ENCODE data around the gene APLF. TPM values are rescaled to one million over a fixed set of nuclear protein-coding genes. Genes with fewer than 3 reads are reported as not detected.

The APLF gene
- total RNA-seq, 2 experiments from 2014 or later: 4.1 to 4.3 TPM

DNA sequence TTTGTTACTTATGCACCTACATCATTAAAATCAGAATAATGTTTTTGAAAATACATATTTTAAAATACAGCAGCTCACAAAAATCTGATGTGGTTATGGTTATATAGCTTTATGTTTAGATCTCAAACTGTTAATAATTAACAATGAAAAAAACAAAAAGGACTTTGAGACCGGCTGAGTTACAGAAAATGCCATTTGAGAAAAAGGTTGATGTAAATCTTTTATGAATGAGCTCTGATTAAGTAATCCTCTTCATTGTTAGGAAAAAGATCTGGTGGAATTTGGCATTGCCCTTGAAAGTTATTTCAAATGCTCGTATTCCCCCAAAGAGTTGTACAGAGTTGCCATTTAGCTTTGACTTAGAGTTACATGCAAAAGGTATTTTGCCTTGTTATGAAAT, 93.2 kb downstream of the APLF start:
- H3K9me3 ChIP-seq (ENCODE audit: control insufficient read depth in 1 of 2, insufficient read depth in 1 of 2, low read length in 2 of 2): no peaks in the 10 kb centered on the region
- POLR2A ChIA-PET: no interaction called here
- ATAC-seq (ENCODE audit: poor library complexity) (no peak), DNase-seq (no peak)
- intact Hi-C loops (cut with DNase I, micrococcal nuclease): no loop called here
- TF ChIP-seq, protein P1, sequence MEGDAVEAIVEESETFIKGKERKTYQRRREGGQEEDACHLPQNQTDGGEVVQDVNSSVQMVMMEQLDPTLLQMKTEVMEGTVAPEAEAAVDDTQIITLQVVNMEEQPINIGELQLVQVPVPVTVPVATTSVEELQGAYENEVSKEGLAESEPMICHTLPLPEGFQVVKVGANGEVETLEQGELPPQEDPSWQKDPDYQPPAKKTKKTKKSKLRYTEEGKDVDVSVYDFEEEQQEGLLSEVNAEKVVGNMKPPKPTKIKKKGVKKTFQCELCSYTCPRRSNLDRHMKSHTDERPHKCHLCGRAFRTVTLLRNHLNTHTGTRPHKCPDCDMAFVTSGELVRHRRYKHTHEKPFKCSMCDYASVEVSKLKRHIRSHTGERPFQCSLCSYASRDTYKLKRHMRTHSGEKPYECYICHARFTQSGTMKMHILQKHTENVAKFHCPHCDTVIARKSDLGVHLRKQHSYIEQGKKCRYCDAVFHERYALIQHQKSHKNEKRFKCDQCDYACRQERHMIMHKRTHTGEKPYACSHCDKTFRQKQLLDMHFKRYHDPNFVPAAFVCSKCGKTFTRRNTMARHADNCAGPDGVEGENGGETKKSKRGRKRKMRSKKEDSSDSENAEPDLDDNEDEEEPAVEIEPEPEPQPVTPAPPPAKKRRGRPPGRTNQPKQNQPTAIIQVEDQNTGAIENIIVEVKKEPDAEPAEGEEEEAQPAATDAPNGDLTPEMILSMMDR (IDR thresholded peaks at IDR 0.05): no peak
- H3K4me1 ChIP-seq (ENCODE audit: insufficient read depth, low read length): no peaks in the 10 kb centered on the region
- Mint-ChIP-seq H3K27me3 (no peaks in the 10 kb centered on the region), H3K27ac (no peak overlapping the region), H3K9me3 (no peaks in the 10 kb centered on the region), H3K36me3 (ENCODE audit: low read depth) (no peaks in the 10 kb centered on the region), H3K4me1 (ENCODE audit: low read depth) (no peaks in the 10 kb centered on the region), H3K4me3 (no peak overlapping the region)
- H3K27me3 ChIP-seq (ENCODE audit: control insufficient read depth in 1 of 2, insufficient read depth in 2 of 2, low read length in 2 of 2): no peaks in the 10 kb centered on the region
- H3K4me3 ChIP-seq (ENCODE audit: low read length): no peak overlapping the region
- H3K36me3 ChIP-seq (ENCODE audit: insufficient read depth, low read length): no peaks in the 10 kb centered on the region
- CTCF ChIA-PET: no interaction called here
- no peak overlapping the region for H3K27ac ChIP-seq (ENCODE audit: low read depth in 1 of 2, low read length in 2 of 2)

DNA sequence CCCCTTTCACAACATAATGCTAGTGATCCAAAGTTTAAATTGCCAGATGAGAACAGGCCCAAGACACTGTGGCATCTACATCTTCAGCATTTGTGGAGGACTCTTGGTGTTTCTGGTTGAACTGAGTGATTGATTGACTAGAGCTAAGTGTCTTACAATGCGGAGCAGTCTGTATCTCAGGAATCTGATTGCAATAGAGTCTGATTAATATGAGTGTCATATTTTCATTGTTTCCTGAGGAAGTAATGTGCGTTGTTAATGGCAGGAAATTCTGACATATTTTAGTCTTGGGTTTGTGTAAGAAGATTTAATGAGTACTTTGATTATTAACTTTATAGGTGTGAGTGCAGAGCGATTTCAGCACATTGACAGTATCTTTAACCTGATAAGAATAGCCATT, 94.0 kb downstream of the APLF start:
- Mint-ChIP-seq H3K27ac (no peak overlapping the region), H3K9me3 (no peaks in the 10 kb centered on the region), H3K27me3 (no peaks in the 10 kb centered on the region), H3K4me3 (no peak overlapping the region), H3K36me3 (ENCODE audit: low read depth) (no peaks in the 10 kb centered on the region), H3K4me1 (ENCODE audit: low read depth) (no peaks in the 10 kb centered on the region)
- DNase-seq: no peak
- H3K27ac ChIP-seq (ENCODE audit: low read depth in 1 of 2, low read length in 2 of 2): no peak overlapping the region
- H3K27me3 ChIP-seq (ENCODE audit: control insufficient read depth in 1 of 2, insufficient read depth in 2 of 2, low read length in 2 of 2): no peaks in the 10 kb centered on the region
- no peaks in the 10 kb centered on the region for H3K9me3 ChIP-seq (ENCODE audit: control insufficient read depth in 1 of 2, insufficient read depth in 1 of 2, low read length in 2 of 2)
- intact Hi-C loops (cut with DNase I, micrococcal nuclease): no loop called here
- no peaks in the 10 kb centered on the region for H3K36me3 ChIP-seq (ENCODE audit: insufficient read depth, low read length)
- no peak for ATAC-seq (ENCODE audit: poor library complexity)
- ChIA-PET POLR2A (no interaction called here), CTCF (no interaction called here)
- H3K4me3 ChIP-seq (ENCODE audit: low read length): no peak overlapping the region
- TF ChIP-seq, protein P1 (IDR thresholded peaks at IDR 0.05): no peak
- H3K4me1 ChIP-seq (ENCODE audit: insufficient read depth, low read length): no peaks in the 10 kb centered on the region

DNA sequence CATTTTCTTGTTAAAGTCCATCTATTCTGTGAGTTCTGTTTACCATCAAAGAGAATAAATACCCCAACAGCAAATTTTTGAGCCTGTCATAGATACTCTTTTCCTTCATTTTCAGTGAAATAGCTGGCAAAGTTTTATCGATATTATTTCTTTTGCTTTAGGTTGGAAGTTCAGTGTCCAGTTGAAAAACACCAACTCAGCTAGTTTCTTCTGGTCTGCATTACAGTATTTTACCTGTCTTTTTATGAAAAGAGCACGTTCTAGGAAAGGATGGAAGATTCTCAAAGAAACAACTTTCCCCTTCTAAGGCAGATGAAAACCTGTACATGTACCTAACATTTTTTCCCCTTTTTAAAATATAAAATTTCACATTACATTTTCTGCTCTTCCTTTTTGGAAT, 95.5 kb downstream of the APLF start:
- H3K4me1 ChIP-seq (ENCODE audit: insufficient read depth, low read length): no peaks in the 10 kb centered on the region
- Mint-ChIP-seq H3K27ac (no peak overlapping the region), H3K36me3 (ENCODE audit: low read depth) (no peaks in the 10 kb centered on the region), H3K27me3 (no peaks in the 10 kb centered on the region), H3K9me3 (no peaks in the 10 kb centered on the region), H3K4me1 (ENCODE audit: low read depth) (no peaks in the 10 kb centered on the region), H3K4me3 (no peak overlapping the region)
- CTCF ChIA-PET: interaction anchor here (1.0 to 1.2 kb wide), 2 partner anchors 100 to 363 kb away, joined by 3 read pairs; no protein-coding TSS in a partner anchor
- H3K36me3 ChIP-seq (ENCODE audit: insufficient read depth, low read length): no peaks in the 10 kb centered on the region
- H3K27me3 ChIP-seq (ENCODE audit: control insufficient read depth in 1 of 2, insufficient read depth in 2 of 2, low read length in 2 of 2): no peaks in the 10 kb centered on the region
- DNase-seq: no peak
- TF ChIP-seq, protein P1 (IDR thresholded peaks at IDR 0.05): no peak
- POLR2A ChIA-PET: interaction anchor here (0.6 kb wide), 1 partner anchor 230 kb away, joined by 3 read pairs; no protein-coding TSS in a partner anchor
- H3K4me3 ChIP-seq (ENCODE audit: low read length): no peak overlapping the region
- no peaks in the 10 kb centered on the region for H3K9me3 ChIP-seq (ENCODE audit: control insufficient read depth in 1 of 2, insufficient read depth in 1 of 2, low read length in 2 of 2)
- intact Hi-C loops (cut with DNase I, micrococcal nuclease): no loop called here
- no peak for ATAC-seq (ENCODE audit: poor library complexity)
- H3K27ac ChIP-seq (ENCODE audit: low read depth in 1 of 2, low read length in 2 of 2): no peak overlapping the region

All from CD4-positive, alpha-beta T cell (primary cell).